Inferior parietal cortex (tissue), 1 donor: ENCODE data around the gene VCL.
A peak's percentile ranks its signal among the peaks of the same experiment; 100 is the strongest.

Experiments used
- DNase-seq: peaks from one replicate; pipeline ENCODE4 v3.0.0-alpha.2; 2016; ENCODE audit errors: extremely low spot score

VCL gene

DNA sequence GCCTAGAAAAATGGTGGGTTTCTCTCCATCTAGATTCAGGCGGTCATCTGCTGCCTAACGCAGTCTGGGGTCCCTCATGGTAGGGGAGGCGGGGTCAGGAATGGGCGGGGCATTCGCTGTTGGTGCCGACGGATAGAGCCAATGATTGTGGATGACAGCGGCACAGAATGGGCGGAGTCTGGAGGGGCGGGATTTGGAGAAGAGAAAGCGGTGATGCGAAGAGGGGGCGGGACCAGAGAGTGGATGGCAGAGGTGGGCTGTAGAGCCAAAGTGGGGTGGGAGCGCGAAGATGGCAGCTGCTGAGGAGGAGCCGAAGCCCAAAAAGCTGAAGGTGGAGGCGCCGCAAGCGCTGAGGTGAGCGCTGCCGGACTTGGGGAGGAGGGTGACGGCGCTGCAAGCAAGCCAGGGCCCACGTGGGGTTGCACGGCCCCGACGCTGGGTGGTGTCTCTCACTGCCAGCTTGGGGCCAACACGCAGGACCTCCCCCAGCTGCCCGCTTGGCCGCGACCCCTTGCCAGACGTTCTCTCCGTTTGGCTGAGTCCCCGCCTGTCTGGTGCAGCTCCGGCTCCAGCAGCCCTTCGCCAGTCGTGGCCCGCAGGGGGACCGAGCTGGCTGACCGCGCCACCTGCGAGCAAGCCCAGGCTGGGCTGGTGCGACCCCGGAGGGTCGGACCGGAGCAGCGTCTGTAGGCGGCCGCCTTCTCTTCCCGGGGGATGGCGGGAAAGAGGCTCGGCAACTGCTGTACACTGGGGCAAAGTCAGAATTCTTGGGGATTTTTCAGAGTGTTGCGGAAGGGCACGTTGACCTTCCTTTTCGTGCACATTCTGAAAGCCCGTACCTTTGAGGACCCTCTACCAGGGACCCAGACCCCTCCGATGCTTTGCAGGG lies 153.3 kb downstream of the VCL start, which contains the start of gene ADK:
Gene ADK (plus strand): TSS at position 232 of the 889 bp plus-strand sequence. CDS start 58 bp downstream, at position 290.
- peak; percentile 96 for DNase-seq

DNA sequence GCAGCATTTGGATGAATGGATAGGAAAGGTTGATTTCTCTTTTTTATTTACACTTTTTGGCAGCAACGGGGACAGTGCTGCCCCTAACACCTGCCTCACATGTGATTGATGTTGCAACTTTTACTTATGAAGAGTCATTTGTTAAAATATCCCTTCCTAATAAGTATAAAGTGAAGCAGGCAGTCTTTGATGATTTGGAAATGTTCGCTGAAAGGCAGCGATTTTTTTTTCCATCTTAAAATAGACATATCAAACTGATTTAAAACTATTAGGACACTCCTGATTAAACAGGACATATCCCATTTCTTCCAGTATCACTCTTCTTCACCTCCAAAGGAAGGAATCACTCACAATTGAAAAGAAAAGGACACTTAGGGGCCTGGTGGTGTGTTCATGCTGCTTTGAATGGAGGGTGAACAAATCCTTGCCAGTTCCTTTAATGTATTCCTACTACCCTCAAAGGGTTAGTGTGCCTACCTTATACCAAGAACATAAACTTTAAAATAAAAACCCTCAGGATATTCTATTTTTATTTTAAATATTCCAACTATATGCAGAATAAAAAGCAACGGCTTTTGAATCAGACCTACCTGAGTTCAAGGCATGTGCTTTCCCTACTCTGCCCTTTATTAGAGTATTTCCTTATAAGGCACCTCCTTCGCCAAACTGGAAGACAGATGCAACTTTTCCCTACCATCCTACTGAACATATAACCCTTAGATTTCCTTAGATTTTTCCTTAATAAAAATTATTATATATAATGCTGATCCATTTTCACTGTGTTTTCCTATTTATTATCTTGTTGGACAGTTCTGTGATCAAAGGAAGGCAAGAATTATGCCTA lies 154.2 kb downstream of the VCL start:
- DNase-seq, result no peak

DNA sequence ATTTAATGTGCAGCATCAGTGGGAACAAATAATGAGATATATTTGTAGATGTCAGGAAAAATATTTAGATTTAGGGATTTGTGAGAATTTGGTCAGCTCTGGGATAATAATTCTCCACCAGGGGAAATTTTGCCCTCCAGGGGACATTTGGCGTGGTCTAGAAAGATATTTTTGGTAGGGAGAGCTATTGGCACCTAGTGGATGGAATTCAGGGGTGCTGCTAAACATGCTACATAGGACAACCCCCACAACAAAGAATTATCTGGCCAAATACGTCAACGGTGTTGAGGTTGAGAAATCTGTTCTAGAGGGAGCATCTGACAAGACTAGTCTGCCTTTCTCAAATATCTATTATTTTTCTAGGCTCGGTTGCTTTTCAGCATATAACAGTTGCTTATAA lies 155.2 kb downstream of the VCL start:
- no peak for DNase-seq

DNA sequence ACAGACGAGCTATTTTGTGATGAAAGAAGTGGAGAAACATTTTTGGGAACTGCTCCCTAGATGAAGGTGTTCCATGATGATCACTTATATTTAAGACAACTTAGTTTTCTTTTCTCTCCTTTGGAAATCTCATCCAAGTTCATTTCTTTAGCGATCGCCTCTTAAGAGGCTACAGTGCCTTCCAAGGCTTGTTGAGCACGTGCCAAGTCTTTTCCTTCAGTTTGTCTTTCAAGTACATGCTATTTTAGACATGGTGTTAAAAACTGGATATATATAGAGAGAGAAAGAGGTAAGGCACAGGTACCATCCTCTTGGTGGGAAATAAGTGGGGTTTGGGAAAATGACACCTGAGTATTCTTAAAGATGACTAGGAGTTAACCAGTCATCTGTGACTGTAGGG lies 155.8 kb downstream of the VCL start:
- no peak for DNase-seq

DNA sequence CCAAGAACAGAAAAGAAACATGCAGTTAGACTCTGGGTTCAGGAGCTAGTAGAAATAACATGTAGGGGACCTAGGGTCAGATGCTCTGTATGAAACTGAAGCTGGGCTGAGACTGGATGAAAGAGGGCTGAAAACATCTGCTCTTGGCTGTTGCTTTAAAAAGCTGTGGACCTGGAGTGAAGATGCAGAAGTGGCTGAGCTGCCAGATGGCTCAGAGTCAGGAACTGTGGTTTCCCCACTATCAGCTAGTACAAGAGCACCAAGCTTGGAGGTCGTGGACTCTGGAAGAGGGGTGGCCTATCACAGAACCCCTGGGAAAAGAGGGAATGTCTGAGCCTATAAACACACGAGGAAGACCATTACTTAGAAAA lies 159.0 kb downstream of the VCL start:
- no peak for DNase-seq

DNA sequence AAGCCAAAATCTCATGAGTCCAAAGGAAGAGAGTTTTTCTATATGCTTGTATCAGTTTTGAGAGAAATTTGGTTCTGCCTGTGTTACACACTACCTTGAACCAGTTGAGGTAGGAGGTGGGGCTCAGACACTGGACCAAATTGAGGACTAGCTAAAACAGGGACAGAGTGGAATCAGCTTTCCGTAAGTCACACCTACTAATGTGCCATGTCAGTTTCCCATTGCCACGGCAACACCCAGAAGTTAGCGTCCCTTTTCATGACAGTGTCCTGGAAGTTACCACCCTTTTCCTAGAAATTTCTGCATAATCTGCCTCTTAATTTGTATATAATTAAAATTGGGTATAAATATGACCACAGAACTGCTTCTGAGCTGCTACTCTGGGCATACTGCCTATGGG lies 162.1 kb downstream of the VCL start:
- DNase-seq, result no peak

DNA sequence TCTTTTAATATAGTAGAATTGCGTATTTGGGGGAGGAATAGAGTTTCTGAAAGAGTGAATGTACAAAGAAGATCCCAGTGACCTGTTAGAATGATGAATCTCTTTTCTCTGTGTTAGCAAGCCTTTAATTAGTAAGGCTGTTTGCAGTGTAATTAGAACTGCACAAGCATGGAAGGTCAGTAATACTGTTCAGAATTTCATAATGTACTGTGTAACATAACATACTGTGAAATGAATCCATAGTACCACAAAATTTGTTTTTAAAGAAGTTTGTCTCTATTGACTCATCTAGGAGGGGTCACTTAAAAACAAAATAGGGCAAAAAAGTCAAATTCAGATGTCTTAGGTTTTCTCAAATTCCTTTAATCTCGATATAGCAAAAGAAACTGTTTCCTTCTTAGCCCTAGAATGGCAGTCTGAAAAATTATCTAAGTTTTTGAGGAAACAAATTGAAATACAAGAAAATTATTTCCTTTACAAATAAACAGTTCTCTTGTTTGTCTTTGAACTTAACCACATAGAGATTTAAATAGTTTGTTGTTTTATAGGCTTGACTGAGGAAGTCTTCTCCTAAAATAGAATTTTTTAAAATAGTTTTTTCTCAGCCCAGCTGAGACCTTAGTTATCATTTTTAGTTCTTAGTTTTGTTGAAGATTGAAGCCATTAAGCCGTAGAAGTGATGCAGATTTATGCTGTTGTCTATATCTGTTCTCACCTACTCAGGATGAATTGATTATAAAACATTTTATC lies 165.6 kb downstream of the VCL start:
- DNase-seq, result no peak

DNA sequence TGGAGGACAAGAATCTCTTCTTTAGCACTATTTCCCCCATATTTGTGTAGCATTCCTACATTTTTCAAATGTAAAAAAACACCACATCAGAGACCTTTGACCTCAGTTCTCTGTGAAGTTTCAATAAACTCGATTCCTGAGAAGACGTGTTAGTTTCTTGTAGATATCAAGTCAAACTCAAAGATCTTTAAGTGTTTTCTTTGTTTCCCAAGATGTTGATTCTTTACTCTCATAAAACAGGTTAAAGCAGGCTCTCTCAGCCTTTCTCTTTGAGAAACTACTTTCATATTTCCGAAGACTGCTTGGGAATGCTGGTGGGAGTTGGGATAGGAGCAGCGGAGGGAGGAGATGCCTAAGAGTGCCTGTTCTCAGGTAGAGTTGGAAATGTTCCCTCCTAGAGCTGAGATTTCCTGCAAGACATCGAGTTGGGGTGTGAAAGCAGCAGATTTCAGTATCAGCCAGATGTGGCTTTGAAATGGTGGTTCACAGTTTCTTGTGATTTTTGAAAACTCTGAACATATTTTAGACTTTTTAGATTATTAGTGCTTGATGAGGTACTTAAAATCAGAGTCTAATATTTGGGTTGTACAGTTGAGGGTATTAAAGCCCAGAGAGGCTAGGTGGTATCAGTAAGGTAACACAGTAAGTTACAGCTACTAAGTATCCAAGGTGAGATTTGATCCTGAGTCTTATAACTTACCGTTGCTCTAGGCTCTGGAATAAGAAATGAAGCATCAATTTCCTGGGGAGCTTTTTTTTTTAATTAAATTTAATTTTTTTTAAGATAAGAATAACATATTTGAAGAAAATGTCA lies 167.0 kb downstream of the VCL start:
- DNase-seq, result no peak

DNA sequence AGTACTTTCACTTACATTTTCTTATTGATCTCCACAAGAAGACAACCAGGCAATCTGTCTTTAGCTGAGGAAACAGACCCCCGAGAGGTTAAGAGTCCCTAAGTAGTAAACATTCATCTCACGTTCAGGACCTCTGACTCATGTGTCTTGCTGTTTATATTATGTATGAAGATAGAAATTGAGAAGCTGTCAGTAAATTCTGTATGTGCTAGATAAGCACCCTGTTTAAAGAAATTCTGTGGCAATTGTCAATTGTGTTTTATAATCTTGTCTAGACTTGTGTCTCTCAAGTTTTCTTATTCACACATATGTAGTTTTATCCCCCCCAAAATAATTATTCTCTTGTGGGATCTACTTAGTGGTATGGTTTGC lies 167.6 kb downstream of the VCL start:
- DNase-seq, result no peak

DNA sequence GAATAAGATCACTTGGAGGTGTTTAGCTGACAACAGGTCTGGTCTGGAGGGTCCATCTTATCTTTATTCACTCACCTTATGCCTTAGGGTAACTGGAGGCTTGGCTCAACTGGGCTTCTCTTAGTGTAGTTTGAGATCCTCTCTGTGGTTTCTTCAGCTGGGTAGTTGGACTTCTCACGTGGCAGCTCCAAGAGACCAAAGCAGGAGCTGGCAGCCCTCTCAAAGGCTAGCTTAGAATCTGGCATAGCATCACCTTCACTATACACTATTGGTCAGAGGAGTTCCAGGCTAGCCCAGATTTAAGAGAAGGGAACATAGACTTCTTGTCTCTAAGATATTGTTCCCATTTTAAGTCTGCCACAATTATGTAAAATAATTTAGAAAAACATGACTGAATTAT lies 169.5 kb downstream of the VCL start:
- no peak for DNase-seq
